Astrocyte (in vitro differentiated cells and primary cell): ENCODE results near the gene NTN1. TPM values are rescaled to one million over a fixed set of nuclear protein-coding genes. Genes with fewer than 3 reads are reported as not detected.
A peak's percentile ranks its signal among the peaks of the same experiment; 100 is the strongest.

Experiments used
- DNase-seq: peaks from one replicate; pipeline ENCODE4 v3.0.0-alpha.2; 2010; ENCODE audit warnings: low read depth
- FAIRE-seq: peaks from 2 replicates; lab custom pipeline; 2011; peaks lifted over from hg19 to GRCh38; lab: Jason Lieb, UNC
- H2AFZ ChIP-seq: 2 replicates; pipeline ENCODE4 v1.6.0; 2012; ENCODE audit warnings: low read depth, low read length, inconsistent platforms
- H3K27ac ChIP-seq: 2 replicates; pipeline ENCODE4 v1.5.1; 2011; ENCODE audit warnings: low read depth, low read length, inconsistent platforms
- H3K27me3 ChIP-seq: 2 replicates; pipeline ENCODE4 v1.6.0; 2011; ENCODE audit warnings: low read length, inconsistent platforms; ENCODE audit not compliant: insufficient read depth
- H3K36me3 ChIP-seq: 2 replicates; pipeline ENCODE4 v1.5.1; 2011; ENCODE audit warnings: low read length, inconsistent platforms; ENCODE audit not compliant: insufficient read depth
- H3K4me1 ChIP-seq: 2 replicates; pipeline ENCODE4 v1.5.1; 2011; ENCODE audit warnings: low read length, inconsistent platforms; ENCODE audit not compliant: insufficient read depth
- H3K4me2 ChIP-seq: 2 replicates; pipeline ENCODE4 v1.6.0; 2012; ENCODE audit warnings: low read length, inconsistent platforms
- H3K4me3 ChIP-seq: 2 replicates; pipeline ENCODE4 v1.5.1; 2011; ENCODE audit warnings: low read depth, mild to moderate bottlenecking, low read length, inconsistent platforms; ENCODE audit not compliant: insufficient read depth
- H3K79me2 ChIP-seq: 2 replicates; pipeline ENCODE4 v1.6.0; 2012; ENCODE audit warnings: mild to moderate bottlenecking, low read length, inconsistent platforms; ENCODE audit not compliant: insufficient read depth
- H3K9ac ChIP-seq: 2 replicates; pipeline ENCODE4 v1.6.0; 2012; ENCODE audit warnings: mild to moderate bottlenecking, low read length, inconsistent platforms
- H3K9me3 ChIP-seq: 2 replicates; pipeline ENCODE4 v1.5.1; 2012; ENCODE audit warnings: low read depth, mild to moderate bottlenecking, low read length, inconsistent platforms; ENCODE audit not compliant: insufficient read depth
- H4K20me1 ChIP-seq: 2 replicates; pipeline ENCODE4 v1.6.0; 2012; ENCODE audit warnings: low read length, inconsistent platforms; ENCODE audit not compliant: insufficient read depth
- H3K27ac Mint-ChIP-seq: one replicate; pipeline ENCODE4 v1.8.0; 2021; ENCODE audit warnings: mild to moderate bottlenecking, mixed read lengths; ENCODE audit not compliant: unreplicated experiment
- H3K27me3 Mint-ChIP-seq: one replicate; pipeline ENCODE4 v1.8.0; 2021; ENCODE audit warnings: low read depth, mixed read lengths; ENCODE audit not compliant: unreplicated experiment
- H3K36me3 Mint-ChIP-seq: one replicate; pipeline ENCODE4 v1.8.0; 2021; ENCODE audit warnings: low read depth, mixed read lengths; ENCODE audit not compliant: unreplicated experiment
- H3K4me1 Mint-ChIP-seq: one replicate; pipeline ENCODE4 v1.8.0; 2021; ENCODE audit warnings: low read depth, mixed read lengths; ENCODE audit not compliant: unreplicated experiment
- H3K4me3 Mint-ChIP-seq: one replicate; pipeline ENCODE4 v1.8.0; 2021; ENCODE audit warnings: mild to moderate bottlenecking, moderate library complexity, mixed read lengths; ENCODE audit not compliant: unreplicated experiment
- H3K9me3 Mint-ChIP-seq: one replicate; pipeline ENCODE4 v1.8.0; 2021; ENCODE audit warnings: mild to moderate bottlenecking, mixed read lengths; ENCODE audit not compliant: unreplicated experiment
- CTCF ChIP-seq: IDR thresholded peaks from 2 replicates; pipeline ENCODE4 v1.5.1; 2011; ENCODE audit warnings: low read depth, mild to moderate bottlenecking, inconsistent platforms, low read length, moderate library complexity; ENCODE audit not compliant: insufficient read depth
- EZH2 ChIP-seq: IDR thresholded peaks from 2 replicates; pipeline ENCODE4 v1.6.1; 2012; ENCODE audit warnings: mild to moderate bottlenecking, low read length, inconsistent platforms; ENCODE audit not compliant: insufficient read depth
- total RNA-seq: library from RNA; stranded (reverse); gene quantifications from 2 replicates; pipeline ENCODE4 v1.2.1, GENCODE V29; 2021

Gene NTN1
- total RNA-seq, 1 donor from 2014 or later: 9.8 TPM

- H2AFZ ChIP-seq: peak overlapping the region; percentile 71
- no peaks in the 10 kb centered on the region for H3K9me3 Mint-ChIP-seq
- peak overlapping the region; percentile 50 for H3K27ac Mint-ChIP-seq
- peaks cover 2% of the 10 kb centered on the region for H3K9me3 ChIP-seq
- peak overlapping the region; percentile 54 for H3K4me3 ChIP-seq
- no peaks in the 10 kb centered on the region for H3K79me2 ChIP-seq
- H3K27me3 Mint-ChIP-seq: peaks cover 50% of the 10 kb centered on the region
- peak overlapping the region; percentile 88 for H3K4me2 ChIP-seq
- peaks cover 2% of the 10 kb centered on the region for H3K4me1 Mint-ChIP-seq
- H3K36me3 Mint-ChIP-seq: no peaks in the 10 kb centered on the region
- peak overlapping the region; percentile 85 for H3K4me3 Mint-ChIP-seq
- H3K9ac ChIP-seq: no peak overlapping the region
- DNase-seq: peak; percentile 21
- peaks cover 12% of the 10 kb centered on the region for H3K4me1 ChIP-seq
- peaks cover 50% of the 10 kb centered on the region for H3K27me3 ChIP-seq
- peaks cover 17% of the 10 kb centered on the region for H4K20me1 ChIP-seq
- no peaks in the 10 kb centered on the region for H3K36me3 ChIP-seq
- no peak for TF ChIP-seq CTCF
- TF ChIP-seq EZH2: peak; percentile 95
- no peak overlapping the region for H3K27ac ChIP-seq
- FAIRE-seq: no peak
Measured at GRCh38 chr17:9022573-9023391, 1.5 kb downstream of the NTN1 start.

GRCh38 chr17:9023392-9024218 is 2.3 kb downstream of the NTN1 start:
- FAIRE-seq: no peak
- no peak overlapping the region for H3K9ac ChIP-seq
- no peaks in the 10 kb centered on the region for H3K9me3 Mint-ChIP-seq
- peaks cover 50% of the 10 kb centered on the region for H3K27me3 Mint-ChIP-seq
- H3K36me3 ChIP-seq: no peaks in the 10 kb centered on the region
- no peak overlapping the region for H3K4me3 ChIP-seq
- H3K79me2 ChIP-seq: no peaks in the 10 kb centered on the region
- H3K9me3 ChIP-seq: peaks cover 2% of the 10 kb centered on the region
- H3K27ac Mint-ChIP-seq: no peak overlapping the region
- peak; percentile 5 for TF ChIP-seq EZH2
- no peak for TF ChIP-seq CTCF
- H3K27ac ChIP-seq: no peak overlapping the region
- peaks cover 49% of the 10 kb centered on the region for H3K27me3 ChIP-seq
- peaks cover 12% of the 10 kb centered on the region for H3K4me1 ChIP-seq
- peak overlapping the region; percentile 88 for H3K4me2 ChIP-seq
- H3K4me1 Mint-ChIP-seq: peaks cover 7% of the 10 kb centered on the region
- no peaks in the 10 kb centered on the region for H3K36me3 Mint-ChIP-seq
- H4K20me1 ChIP-seq: peaks cover 17% of the 10 kb centered on the region
- no peak for DNase-seq
- H3K4me3 Mint-ChIP-seq: peak overlapping the region; percentile 50
- H2AFZ ChIP-seq: peak overlapping the region; percentile 71
